Body of pancreas (tissue), 4 donors: ENCODE measurements around the gene ARFGAP2.

ENCODE experiments used
- POLR2A ChIP-seq, 3 donors: fragments of 450-650 bp; IDR thresholded peaks; one replicate each; pipeline ENCODE4 v1.6.1; 2016; ENCODE audit warnings: antibody characterized with exemption in 3 of 3, mild to moderate bottlenecking in 2 of 3
- TF ChIP-seq, protein P1 (sequence below), 7 experiments: fragments of 450-650 bp in 4 of 7; fragments of 200-600 bp in 3 of 7; sonication (generic) in 3 of 7; IDR thresholded peaks; one replicate each; pipeline ENCODE4 v1.5.1; 2016 to 2019; ENCODE audit warnings: antibody characterized with exemption in 7 of 7

DNA sequence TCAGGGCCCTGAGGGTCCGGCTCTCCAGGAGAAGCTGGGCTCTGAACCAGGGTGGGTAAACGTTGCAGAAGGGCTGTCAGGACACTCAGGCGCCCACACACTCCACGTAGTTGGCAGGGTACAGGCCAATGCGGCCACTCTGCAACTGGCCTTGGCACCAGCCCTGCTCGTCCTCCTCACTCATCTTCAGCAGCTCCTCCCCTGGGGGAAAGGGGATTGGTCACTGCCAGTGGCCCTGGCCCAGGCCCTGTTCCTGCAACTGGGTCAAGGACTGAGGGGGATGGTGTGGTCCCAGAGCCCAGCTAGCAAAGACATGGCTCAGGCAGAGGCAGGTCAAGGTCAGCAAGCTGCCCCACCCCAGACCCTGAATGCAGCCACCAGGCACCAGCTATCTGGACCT is 1.2 kb upstream of the ARFGAP2 start:
- TF ChIP-seq, protein P1, sequence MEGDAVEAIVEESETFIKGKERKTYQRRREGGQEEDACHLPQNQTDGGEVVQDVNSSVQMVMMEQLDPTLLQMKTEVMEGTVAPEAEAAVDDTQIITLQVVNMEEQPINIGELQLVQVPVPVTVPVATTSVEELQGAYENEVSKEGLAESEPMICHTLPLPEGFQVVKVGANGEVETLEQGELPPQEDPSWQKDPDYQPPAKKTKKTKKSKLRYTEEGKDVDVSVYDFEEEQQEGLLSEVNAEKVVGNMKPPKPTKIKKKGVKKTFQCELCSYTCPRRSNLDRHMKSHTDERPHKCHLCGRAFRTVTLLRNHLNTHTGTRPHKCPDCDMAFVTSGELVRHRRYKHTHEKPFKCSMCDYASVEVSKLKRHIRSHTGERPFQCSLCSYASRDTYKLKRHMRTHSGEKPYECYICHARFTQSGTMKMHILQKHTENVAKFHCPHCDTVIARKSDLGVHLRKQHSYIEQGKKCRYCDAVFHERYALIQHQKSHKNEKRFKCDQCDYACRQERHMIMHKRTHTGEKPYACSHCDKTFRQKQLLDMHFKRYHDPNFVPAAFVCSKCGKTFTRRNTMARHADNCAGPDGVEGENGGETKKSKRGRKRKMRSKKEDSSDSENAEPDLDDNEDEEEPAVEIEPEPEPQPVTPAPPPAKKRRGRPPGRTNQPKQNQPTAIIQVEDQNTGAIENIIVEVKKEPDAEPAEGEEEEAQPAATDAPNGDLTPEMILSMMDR (IDR thresholded peaks at IDR 0.05) = no peak
- no peak for TF ChIP-seq POLR2A (IDR thresholded peaks at IDR 0.05)
